OCI-LY1 (cell line): ENCODE data around the gene ACSS1.

Experiments
- H2AFZ ChIP-seq: fragments of 200-600 bp; sonication (generic), shearing (Covaris generic); 2 replicates; pipeline ENCODE4 v1.6.0; 2014; ENCODE audit warnings: antibody characterized with exemption, mild to moderate bottlenecking, low read length
- H3F3A ChIP-seq: fragments of 200-600 bp; sonication (generic), shearing (Covaris generic); 2 replicates; pipeline ENCODE4 v1.6.0; 2014; ENCODE audit warnings: mild to moderate bottlenecking, antibody characterized with exemption, low read length, moderate library complexity; ENCODE audit not compliant: insufficient read depth
- H3K27ac ChIP-seq: fragments of 200-600 bp; sonication (generic); 2 replicates; pipeline ENCODE4 v1.5.1; 2014; ENCODE audit warnings: low read length, mixed run types, mild to moderate bottlenecking, low read depth; ENCODE audit not compliant: poor library complexity, severe bottlenecking
- H3K27me3 ChIP-seq: fragments of 200-600 bp; sonication (generic); 2 replicates; pipeline ENCODE4 v1.6.0; 2014; ENCODE audit warnings: antibody characterized with exemption, mild to moderate bottlenecking, low read length, moderate library complexity; ENCODE audit not compliant: insufficient read depth
- H3K36me3 ChIP-seq: fragments of 200-600 bp; sonication (generic); 2 replicates; pipeline ENCODE4 v1.6.1; 2014; ENCODE audit warnings: mild to moderate bottlenecking, antibody characterized with exemption, low read length, moderate library complexity, mixed read lengths; ENCODE audit not compliant: insufficient read depth
- H3K4me1 ChIP-seq: fragments of 200-600 bp; sonication (generic); 2 replicates; pipeline ENCODE4 v1.5.1; 2014; ENCODE audit warnings: mild to moderate bottlenecking, low read length, moderate library complexity; ENCODE audit not compliant: insufficient read depth, severe bottlenecking
- H3K4me2 ChIP-seq: fragments of 200-600 bp; sonication (generic), shearing (Covaris generic); 2 replicates; pipeline ENCODE4 v1.6.1; 2014; ENCODE audit warnings: low read length
- H3K4me3 ChIP-seq: fragments of 200-600 bp; sonication (generic); 2 replicates; pipeline ENCODE4 v1.5.1; 2014; ENCODE audit warnings: low read length, low read depth, mild to moderate bottlenecking, mixed read lengths; ENCODE audit not compliant: poor library complexity, severe bottlenecking
- H3K79me2 ChIP-seq: fragments of 200-600 bp; shearing (Covaris generic); 2 replicates; pipeline ENCODE4 v1.6.1; 2016; ENCODE audit warnings: mixed run types, low read length, mixed read lengths; ENCODE audit not compliant: insufficient read depth
- H3K9ac ChIP-seq: fragments of 200-600 bp; sonication (generic), shearing (Covaris generic); 2 replicates; pipeline ENCODE4 v1.6.1; 2014; ENCODE audit warnings: mild to moderate bottlenecking, low read length, mixed read lengths
- H3K9me2 ChIP-seq: fragments of 200-600 bp; sonication (generic), shearing (Covaris generic); 2 replicates; pipeline ENCODE4 v1.6.1; 2014; ENCODE audit warnings: low read depth, mild to moderate bottlenecking, low read length, mixed read lengths
- H3K9me3 ChIP-seq: fragments of 200-600 bp; shearing (Covaris generic); 2 replicates; pipeline ENCODE4 v1.6.1; 2014; ENCODE audit warnings: low read length, mixed read lengths
- H4K20me1 ChIP-seq: fragments of 200-600 bp; sonication (generic), shearing (Covaris generic); 2 replicates; pipeline ENCODE4 v1.6.0; 2016; ENCODE audit warnings: mild to moderate bottlenecking, low read length; ENCODE audit not compliant: insufficient read depth
- EZH2 ChIP-seq: fragments of 200-600 bp; sonication (generic), shearing (Covaris generic); IDR thresholded peaks from 2 replicates; pipeline ENCODE4 v1.8.0; 2017; ENCODE audit warnings: borderline replicate concordance, mixed run types, mild to moderate bottlenecking, antibody characterized with exemption, low read length, moderate library complexity, mixed read lengths
- TF ChIP-seq, protein P1 (sequence below): fragments of 200-600 bp; sonication (generic), shearing (Covaris generic); IDR thresholded peaks from 2 replicates; pipeline ENCODE4 v1.5.1; 2017; ENCODE audit warnings: mild to moderate bottlenecking, antibody characterized with exemption, low read length, moderate library complexity, mixed read lengths

The ACSS1 gene

DNA sequence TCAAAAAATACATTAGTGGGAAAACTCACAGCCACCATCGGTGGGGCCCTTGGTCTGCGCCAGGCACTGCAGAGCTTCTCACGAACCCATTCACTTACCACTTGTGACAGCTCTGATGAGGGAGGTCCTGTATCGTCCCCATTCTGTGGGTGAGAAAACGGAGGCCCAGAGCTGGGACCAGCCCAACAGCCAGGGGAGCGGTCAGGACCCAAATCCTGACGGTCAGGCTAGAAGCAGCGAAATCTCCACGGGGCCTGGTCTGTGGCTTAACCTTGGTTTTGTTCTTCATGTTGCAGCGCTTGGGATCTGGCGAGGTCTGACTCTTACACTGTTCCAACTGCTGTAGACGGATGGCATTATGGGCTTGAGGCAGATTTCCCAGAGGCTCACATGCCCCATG lies 31.7 kb upstream of the ACSS1 start:
- Histone ChIP-seq H3F3A (no peaks in the 10 kb centered on the region), H3K4me2 (no peak overlapping the region), H4K20me1 (no peaks in the 10 kb centered on the region), H3K79me2 (no peaks in the 10 kb centered on the region), H3K4me3 (no peak overlapping the region), H3K36me3 (no peaks in the 10 kb centered on the region), H3K9ac (no peak overlapping the region), H3K4me1 (peaks cover 4% of the 10 kb centered on the region), H3K9me3 (no peaks in the 10 kb centered on the region), H2AFZ (no peak overlapping the region), H3K9me2 (no peaks in the 10 kb centered on the region), H3K27me3 (no peaks in the 10 kb centered on the region), H3K27ac (no peak overlapping the region)
- TF ChIP-seq, protein P1, sequence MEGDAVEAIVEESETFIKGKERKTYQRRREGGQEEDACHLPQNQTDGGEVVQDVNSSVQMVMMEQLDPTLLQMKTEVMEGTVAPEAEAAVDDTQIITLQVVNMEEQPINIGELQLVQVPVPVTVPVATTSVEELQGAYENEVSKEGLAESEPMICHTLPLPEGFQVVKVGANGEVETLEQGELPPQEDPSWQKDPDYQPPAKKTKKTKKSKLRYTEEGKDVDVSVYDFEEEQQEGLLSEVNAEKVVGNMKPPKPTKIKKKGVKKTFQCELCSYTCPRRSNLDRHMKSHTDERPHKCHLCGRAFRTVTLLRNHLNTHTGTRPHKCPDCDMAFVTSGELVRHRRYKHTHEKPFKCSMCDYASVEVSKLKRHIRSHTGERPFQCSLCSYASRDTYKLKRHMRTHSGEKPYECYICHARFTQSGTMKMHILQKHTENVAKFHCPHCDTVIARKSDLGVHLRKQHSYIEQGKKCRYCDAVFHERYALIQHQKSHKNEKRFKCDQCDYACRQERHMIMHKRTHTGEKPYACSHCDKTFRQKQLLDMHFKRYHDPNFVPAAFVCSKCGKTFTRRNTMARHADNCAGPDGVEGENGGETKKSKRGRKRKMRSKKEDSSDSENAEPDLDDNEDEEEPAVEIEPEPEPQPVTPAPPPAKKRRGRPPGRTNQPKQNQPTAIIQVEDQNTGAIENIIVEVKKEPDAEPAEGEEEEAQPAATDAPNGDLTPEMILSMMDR = no peak
- TF ChIP-seq EZH2 = no peak

DNA sequence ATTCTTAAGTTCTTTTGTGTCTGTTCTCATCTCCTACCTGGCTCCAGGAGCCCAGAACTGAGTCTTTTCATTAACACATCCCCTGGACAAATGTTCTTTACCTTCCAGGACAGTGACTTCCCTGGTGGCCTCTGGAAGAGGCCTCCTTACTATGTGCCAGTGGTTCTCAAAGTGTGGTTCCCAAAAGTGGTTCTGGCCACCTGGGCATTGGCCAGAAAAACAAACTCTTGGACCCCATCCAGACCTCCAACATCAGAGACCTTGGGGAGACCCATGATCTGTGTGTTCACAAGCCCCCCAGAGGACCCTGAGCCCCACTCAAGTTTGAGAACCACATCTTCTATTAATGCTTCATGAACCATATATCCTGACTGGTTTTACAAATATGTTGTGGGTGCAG lies 31.2 kb upstream of the ACSS1 start:
- no peak for TF ChIP-seq EZH2
- TF ChIP-seq, protein P1 = no peak
- Histone ChIP-seq H3K79me2 (no peaks in the 10 kb centered on the region), H3K4me3 (no peak overlapping the region), H3K9ac (no peak overlapping the region), H3F3A (no peaks in the 10 kb centered on the region), H4K20me1 (no peaks in the 10 kb centered on the region), H3K9me3 (no peaks in the 10 kb centered on the region), H3K9me2 (no peaks in the 10 kb centered on the region), H2AFZ (no peak overlapping the region), H3K4me2 (no peak overlapping the region), H3K27ac (no peak overlapping the region), H3K4me1 (peaks cover 4% of the 10 kb centered on the region), H3K36me3 (no peaks in the 10 kb centered on the region), H3K27me3 (no peaks in the 10 kb centered on the region)

DNA sequence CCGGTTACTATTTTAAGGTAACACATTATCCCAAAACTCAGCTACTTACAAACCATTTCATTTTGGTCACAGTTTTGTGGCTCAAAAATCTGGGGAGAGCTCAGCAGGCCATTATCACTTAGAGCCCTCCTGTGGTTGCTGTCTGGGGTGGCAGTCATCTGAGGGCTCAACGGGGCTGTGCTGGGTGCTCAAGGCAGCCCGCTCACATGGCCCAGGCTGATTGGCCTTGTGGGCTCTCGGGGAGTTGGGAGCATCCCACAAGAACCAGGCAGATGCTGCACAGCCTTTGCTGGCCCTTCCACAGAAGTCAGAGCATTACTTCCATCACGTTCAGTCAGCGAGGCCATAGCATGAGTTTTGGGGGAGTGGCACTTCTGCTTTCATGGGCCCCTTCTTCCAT lies 30.3 kb upstream of the ACSS1 start:
- Histone ChIP-seq H3K9me2 (no peaks in the 10 kb centered on the region), H3K27ac (no peak overlapping the region), H3K4me1 (peaks cover 4% of the 10 kb centered on the region), H3K4me3 (no peak overlapping the region), H3K9me3 (no peaks in the 10 kb centered on the region), H3K4me2 (no peak overlapping the region), H3K36me3 (no peaks in the 10 kb centered on the region), H2AFZ (no peak overlapping the region), H3K79me2 (no peaks in the 10 kb centered on the region), H3K9ac (no peak overlapping the region), H3K27me3 (no peaks in the 10 kb centered on the region), H3F3A (no peaks in the 10 kb centered on the region), H4K20me1 (no peaks in the 10 kb centered on the region)
- TF ChIP-seq, protein P1 = no peak
- no peak for TF ChIP-seq EZH2
